ENCODE data around the gene TCN2. TPM values are rescaled to one million over a fixed set of nuclear protein-coding genes. Genes with fewer than 3 reads are reported as not detected.

The TCN2 gene
- total RNA-seq, 1 experiment from 2014 or later, result 2.2 TPM

DNA sequence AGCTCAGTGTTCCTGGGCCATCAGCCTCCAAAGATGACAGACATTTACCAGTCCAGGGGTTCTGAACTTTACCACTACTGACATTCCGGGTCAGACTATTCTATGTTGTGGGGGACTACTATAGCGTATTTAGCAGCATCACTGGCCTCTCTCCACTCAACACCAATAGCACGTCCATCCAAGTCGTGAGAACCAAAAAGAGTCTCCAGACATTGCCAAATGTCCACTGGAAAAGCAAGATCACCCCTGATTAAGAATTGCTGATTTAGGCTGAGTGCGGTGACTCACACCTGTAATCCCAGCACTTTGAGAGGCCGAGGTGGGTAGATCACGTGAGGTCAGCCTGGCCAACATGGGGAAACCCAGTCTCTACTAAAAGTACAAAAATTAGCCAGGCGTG, 20.6 kb upstream of the TCN2 start:
- DNase-seq (ENCODE audit: low read depth, low spot score) (no peak), ATAC-seq (no peak)
- CTCF ChIA-PET, result no interaction called here
- no peak overlapping the region for H3K4me3 ChIP-seq (replicated peaks in 1 of 2; ENCODE audit: low read depth in 1 of 2, low read length in 2 of 2)
- no peak overlapping the region for H3K4me2 ChIP-seq (ENCODE audit: low read length)
- H3K36me3 ChIP-seq (ENCODE audit: control insufficient read depth in 1 of 2, insufficient read depth in 2 of 2, low read length in 2 of 2), result peaks cover 52 to 82% of the 10 kb centered on the region in 2 experiments
- H3K79me2 ChIP-seq (ENCODE audit: insufficient read depth, low read length), result peaks cover 85% of the 10 kb centered on the region
- H3K9ac ChIP-seq (ENCODE audit: low read length), result no peak overlapping the region
- H3K9me3 ChIP-seq (ENCODE audit: control insufficient read depth in 1 of 2, insufficient read depth in 1 of 2, low read depth in 1 of 2, low read length in 2 of 2), result no peaks in the 10 kb centered on the region
- peaks cover 9 to 11% of the 10 kb centered on the region in 2 experiments; a peak in 2 of 4 replicates for H3K4me1 ChIP-seq (ENCODE audit: control insufficient read depth in 1 of 2, insufficient read depth in 2 of 2, low read length in 2 of 2)
- POLR2A ChIA-PET, result no interaction called here
- H3K27me3 ChIP-seq (ENCODE audit: insufficient read depth, low read length), result no peaks in the 10 kb centered on the region
- no peaks in the 10 kb centered on the region for H3K9me2 ChIP-seq (ENCODE audit: insufficient read depth)
- intact Hi-C loops (cut with micrococcal nuclease), result no loop called here
- RAD21 ChIA-PET (ENCODE audit: low non-redundant PET in 1 of 2, low total read pairs in 2 of 2, uncharacterized antibody in 2 of 2, unreplicated experiment in 2 of 2), result no interaction called here
- TF ChIP-seq ZNF274 (IDR thresholded peaks at IDR 0.05; ENCODE audit: low read depth, low read length) (no peak), POLR2A (IDR thresholded peaks at IDR 0.05; ENCODE audit: borderline replicate concordance, extremely low read depth, insufficient read depth, insufficient read length) (no peak), SRF (IDR thresholded peaks at IDR 0.05; ENCODE audit: low read depth) (no peak), CBX3 (IDR thresholded peaks at IDR 0.05; ENCODE audit: low read depth) (no peak), YY1 (IDR thresholded peaks at IDR 0.05; ENCODE audit: extremely low read depth, insufficient replicate concordance, low read depth, low read length) (no peak)
- TF ChIP-seq, protein P1, sequence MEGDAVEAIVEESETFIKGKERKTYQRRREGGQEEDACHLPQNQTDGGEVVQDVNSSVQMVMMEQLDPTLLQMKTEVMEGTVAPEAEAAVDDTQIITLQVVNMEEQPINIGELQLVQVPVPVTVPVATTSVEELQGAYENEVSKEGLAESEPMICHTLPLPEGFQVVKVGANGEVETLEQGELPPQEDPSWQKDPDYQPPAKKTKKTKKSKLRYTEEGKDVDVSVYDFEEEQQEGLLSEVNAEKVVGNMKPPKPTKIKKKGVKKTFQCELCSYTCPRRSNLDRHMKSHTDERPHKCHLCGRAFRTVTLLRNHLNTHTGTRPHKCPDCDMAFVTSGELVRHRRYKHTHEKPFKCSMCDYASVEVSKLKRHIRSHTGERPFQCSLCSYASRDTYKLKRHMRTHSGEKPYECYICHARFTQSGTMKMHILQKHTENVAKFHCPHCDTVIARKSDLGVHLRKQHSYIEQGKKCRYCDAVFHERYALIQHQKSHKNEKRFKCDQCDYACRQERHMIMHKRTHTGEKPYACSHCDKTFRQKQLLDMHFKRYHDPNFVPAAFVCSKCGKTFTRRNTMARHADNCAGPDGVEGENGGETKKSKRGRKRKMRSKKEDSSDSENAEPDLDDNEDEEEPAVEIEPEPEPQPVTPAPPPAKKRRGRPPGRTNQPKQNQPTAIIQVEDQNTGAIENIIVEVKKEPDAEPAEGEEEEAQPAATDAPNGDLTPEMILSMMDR (IDR thresholded peaks at IDR 0.05 in 2 of 3, conservative IDR thresholded peaks at IDR 0.05 in 1 of 3; ENCODE audit: borderline replicate concordance in 1 of 3, insufficient read depth in 1 of 3, low read depth in 2 of 3, low read length in 2 of 3), result no peak
- TF ChIP-seq, protein P2, sequence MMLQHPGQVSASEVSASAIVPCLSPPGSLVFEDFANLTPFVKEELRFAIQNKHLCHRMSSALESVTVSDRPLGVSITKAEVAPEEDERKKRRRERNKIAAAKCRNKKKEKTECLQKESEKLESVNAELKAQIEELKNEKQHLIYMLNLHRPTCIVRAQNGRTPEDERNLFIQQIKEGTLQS (IDR thresholded peaks at IDR 0.05), result no peak
- no peaks in the 10 kb centered on the region for H4K20me1 ChIP-seq (ENCODE audit: insufficient read depth)
- H3K27ac ChIP-seq (ENCODE audit: low read depth, low read length), result no peak overlapping the region
- no TSS peak for BruUV-seq (replicated peaks)
- no peak overlapping the region for H2AFZ ChIP-seq (ENCODE audit: low read depth, low read length, poor library complexity, severe bottlenecking)

DNA sequence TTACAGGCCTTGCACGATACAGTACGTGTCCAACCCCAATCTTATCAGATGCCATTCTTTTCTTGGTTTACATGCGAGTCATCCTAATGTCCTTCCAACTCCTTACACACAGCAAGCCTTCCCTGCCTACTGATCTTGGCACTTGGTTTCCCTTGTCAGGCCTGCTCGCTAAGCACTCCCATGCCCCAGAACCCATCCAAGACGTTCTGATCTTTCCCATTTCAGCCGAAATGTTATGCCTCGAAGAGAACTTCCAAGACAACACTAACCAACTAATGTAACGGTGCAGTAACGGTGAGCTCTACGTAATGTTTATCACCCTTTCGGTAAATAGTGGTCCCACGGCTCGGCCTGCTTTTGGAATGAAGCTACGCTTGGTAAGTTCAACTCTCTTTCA, 15.8 kb upstream of the TCN2 start:
- Histone ChIP-seq H3K4me2 (ENCODE audit: low read length) (peak overlapping the region; percentile 79), H3K9ac (ENCODE audit: low read length) (peak overlapping the region; percentile 96), H3K9me2 (ENCODE audit: insufficient read depth) (no peaks in the 10 kb centered on the region), H3K79me2 (ENCODE audit: insufficient read depth, low read length) (peaks cover 56% of the 10 kb centered on the region), H4K20me1 (ENCODE audit: insufficient read depth) (no peaks in the 10 kb centered on the region), H3K27ac (ENCODE audit: low read depth, low read length) (peak overlapping the region; percentile 66), H3K4me1 (ENCODE audit: control insufficient read depth in 1 of 2, insufficient read depth in 2 of 2, low read length in 2 of 2) (peaks cover 9 to 20% of the 10 kb centered on the region in 2 experiments; a peak in 3 of 4 replicates), H3K9me3 (ENCODE audit: control insufficient read depth in 1 of 2, insufficient read depth in 1 of 2, low read depth in 1 of 2, low read length in 2 of 2) (no peaks in the 10 kb centered on the region), H3K27me3 (ENCODE audit: insufficient read depth, low read length) (no peaks in the 10 kb centered on the region), H2AFZ (ENCODE audit: low read depth, low read length, poor library complexity, severe bottlenecking) (no peak overlapping the region), H3K36me3 (ENCODE audit: control insufficient read depth in 1 of 2, insufficient read depth in 2 of 2, low read length in 2 of 2) (peaks cover 29 to 38% of the 10 kb centered on the region in 2 experiments), H3K4me3 (replicated peaks in 1 of 2; ENCODE audit: low read depth in 1 of 2, low read length in 2 of 2) (peak overlapping the region; percentile 91 to 95)
- CTCF ChIA-PET, result interaction anchor here (0.9 to 1.4 kb wide), 3 partner anchors 11 to 164 kb away, joined by 3 to 4 read pairs (median 4); no protein-coding TSS in a partner anchor
- TF ChIP-seq FOSL1 (IDR thresholded peaks at IDR 0.05; ENCODE audit: low read depth), result no peak
- TF ChIP-seq, protein P1 (IDR thresholded peaks at IDR 0.05 in 2 of 3, conservative IDR thresholded peaks at IDR 0.05 in 1 of 3; ENCODE audit: borderline replicate concordance in 1 of 3, insufficient read depth in 1 of 3, low read depth in 2 of 3, low read length in 2 of 3), result no peak
- BruUV-seq (replicated peaks), result TSS peak; percentile 63
- RAD21 ChIA-PET (ENCODE audit: low non-redundant PET in 1 of 2, low total read pairs in 2 of 2, uncharacterized antibody in 2 of 2, unreplicated experiment in 2 of 2), result no interaction called here
- ATAC-seq, result no peak
- DNase-seq (ENCODE audit: low read depth, low spot score), result no peak
- intact Hi-C loops (cut with micrococcal nuclease), result no loop called here
- POLR2A ChIA-PET, result interaction anchor here (0.5 kb wide), 1 partner anchor 487 kb away, joined by 4 read pairs; no protein-coding TSS in a partner anchor

Measured in HCT116 (cell line).